Measurements from ENCODE around the gene FSIP1. TPM values are rescaled to one million over a fixed set of nuclear protein-coding genes. Genes with fewer than 3 reads are reported as not detected.

Gene FSIP1
- polyA plus RNA-seq, 1 experiment: 0.43 TPM

DNA sequence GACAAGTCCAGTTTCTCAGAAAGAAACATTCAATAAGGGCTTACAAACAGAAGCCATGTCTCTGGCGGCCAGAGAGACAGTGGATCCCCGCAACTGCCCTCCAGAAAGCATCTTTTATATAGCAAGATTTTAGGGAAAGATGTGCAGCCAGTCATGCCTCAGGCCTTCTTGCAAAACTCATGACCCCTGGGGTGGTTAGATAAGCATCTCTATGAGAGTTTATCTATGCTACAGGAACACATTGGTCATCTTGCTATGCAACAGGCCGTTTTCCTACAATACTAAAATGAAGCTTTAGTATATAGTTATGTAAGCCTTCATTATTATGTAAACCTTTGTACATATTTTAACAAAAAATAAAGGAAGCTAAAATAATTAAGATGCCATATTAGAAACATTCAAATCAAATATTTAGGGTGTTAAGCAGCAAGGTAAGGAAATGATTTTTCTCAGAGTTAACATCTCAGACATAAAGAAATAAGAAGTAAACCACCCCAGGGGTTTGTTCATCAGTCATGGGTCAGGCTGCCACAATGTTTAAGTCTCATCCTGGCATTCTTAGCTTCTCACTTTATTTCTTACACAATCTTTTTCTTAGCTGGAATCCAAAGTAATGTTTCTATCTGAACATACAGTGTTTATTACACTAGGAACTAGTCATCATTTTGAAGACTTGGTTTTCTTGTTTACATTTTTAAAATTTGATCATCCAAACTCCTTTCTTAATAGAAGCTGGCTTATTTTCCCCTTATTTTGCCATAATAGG, 6.3 kb upstream of the FSIP1 start:
- CTCF ChIA-PET: interaction anchor here (0.8 to 1.9 kb wide), 9 partner anchors 13 to 316 kb away, joined by 3 to 7 read pairs (median 3); no protein-coding TSS in a partner anchor

DNA sequence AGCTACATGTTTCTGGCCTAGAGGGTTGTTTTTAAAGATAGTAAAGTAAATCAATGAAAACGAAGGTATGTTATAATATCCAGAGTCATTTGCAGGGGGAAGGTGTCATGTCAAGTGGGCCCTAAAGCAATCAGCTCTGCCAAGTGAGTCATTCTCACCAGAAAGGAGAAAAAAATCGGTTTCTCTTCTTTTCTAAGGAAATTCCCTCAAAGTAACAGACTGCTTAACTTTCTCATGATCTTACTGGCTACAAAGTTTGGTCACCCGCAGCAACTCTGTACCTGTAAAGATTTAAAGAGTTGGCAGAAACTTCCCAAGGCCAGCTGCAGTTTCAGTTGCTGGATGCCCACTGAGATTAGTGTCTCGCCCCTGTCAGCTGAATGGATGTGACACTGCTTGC, 5.5 kb upstream of the FSIP1 start:
- DNase-seq (ENCODE audit: low read depth, low spot score): no peak
- Histone ChIP-seq H3K27ac (ENCODE audit: low read depth, low read length) (no peak overlapping the region), H3K9me3 (ENCODE audit: control insufficient read depth, insufficient read depth, low read length) (no peaks in the 10 kb centered on the region), H3K4me3 (ENCODE audit: low read depth, low read length) (no peak overlapping the region), H3K27me3 (ENCODE audit: control insufficient read depth, insufficient read depth, low read length) (no peaks in the 10 kb centered on the region)
- TF ChIP-seq CTCF (IDR thresholded peaks at IDR 0.05; ENCODE audit: low read depth, low read length): no peak
- ChIA-PET POLR2A (interaction anchor here (0.7 to 1.4 kb wide), 4 partner anchors 42 to 146 kb away, joined by 3 to 4 read pairs (median 3); no protein-coding TSS in a partner anchor), CTCF (interaction anchor here (0.5 to 1.9 kb wide), 8 partner anchors 14 to 237 kb away, joined by 3 to 11 read pairs (median 4); no protein-coding TSS in a partner anchor)

More for the DNA sequence above, 6.3 kb upstream of the FSIP1 start:
- H3K27ac ChIP-seq (ENCODE audit: low read depth, low read length): no peak overlapping the region
- H3K4me3 ChIP-seq (ENCODE audit: low read depth, low read length): no peak overlapping the region
- no peak for TF ChIP-seq CTCF (IDR thresholded peaks at IDR 0.05; ENCODE audit: low read depth, low read length)
- H3K27me3 ChIP-seq (ENCODE audit: control insufficient read depth, insufficient read depth, low read length): no peaks in the 10 kb centered on the region
- no peaks in the 10 kb centered on the region for H3K9me3 ChIP-seq (ENCODE audit: control insufficient read depth, insufficient read depth, low read length)
- POLR2A ChIA-PET: interaction anchor here (0.6 to 1.4 kb wide), 6 partner anchors 29 to 217 kb away, joined by 3 to 4 read pairs (median 3); no protein-coding TSS in a partner anchor
- peak; percentile 43 for DNase-seq (ENCODE audit: low read depth, low spot score)

- no peaks in the 10 kb centered on the region for H3K27me3 ChIP-seq (ENCODE audit: control insufficient read depth, insufficient read depth, low read length)
- ChIA-PET CTCF (interaction anchor here (0.5 to 1.9 kb wide), 10 partner anchors 30 to 321 kb away, joined by 3 to 11 read pairs (median 4); no protein-coding TSS in a partner anchor), POLR2A (interaction anchor here (0.7 to 1.3 kb wide), 3 partner anchors 65 to 146 kb away, joined by 3 to 4 read pairs (median 3); no protein-coding TSS in a partner anchor)
- no peak for DNase-seq (ENCODE audit: low read depth, low spot score)
- no peaks in the 10 kb centered on the region for H3K9me3 ChIP-seq (ENCODE audit: control insufficient read depth, insufficient read depth, low read length)
- no peak for TF ChIP-seq CTCF (IDR thresholded peaks at IDR 0.05; ENCODE audit: low read depth, low read length)
- H3K4me3 ChIP-seq (ENCODE audit: low read depth, low read length): no peak overlapping the region
- H3K27ac ChIP-seq (ENCODE audit: low read depth, low read length): no peak overlapping the region
Observed at GRCh38 chr15:39787479-39787878, 4.8 kb upstream of the FSIP1 start.

DNA sequence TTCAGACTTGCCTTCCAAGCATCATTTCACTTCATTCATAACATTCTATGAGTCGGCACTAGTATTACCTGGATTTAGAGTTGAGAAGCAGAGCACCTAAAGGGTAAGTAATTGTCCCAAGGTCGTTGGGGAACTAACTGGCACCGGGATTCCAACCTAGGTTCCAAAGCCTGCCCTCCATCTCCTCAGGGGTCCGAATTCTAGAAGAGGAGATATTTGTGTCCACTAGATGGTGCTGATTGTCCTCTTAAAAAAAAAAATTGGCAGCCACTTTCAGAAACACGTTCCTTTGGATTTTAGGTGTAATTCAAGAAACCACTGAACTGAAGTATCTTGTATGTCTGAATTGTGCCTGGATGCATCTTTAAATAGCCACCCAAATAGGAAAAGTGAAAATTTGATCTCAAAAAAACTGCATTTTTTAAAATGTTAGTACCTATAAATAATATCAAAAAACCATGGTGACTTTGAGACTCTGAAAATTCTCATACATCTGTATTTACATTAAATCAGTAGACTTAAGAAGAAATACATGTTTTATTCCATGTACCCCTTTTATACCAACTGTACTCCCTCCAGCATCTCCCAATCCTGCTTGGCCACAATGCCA, 3.9 kb upstream of the FSIP1 start:
- POLR2A ChIA-PET: no interaction called here
- Histone ChIP-seq H3K27ac (ENCODE audit: low read depth, low read length) (no peak overlapping the region), H3K4me3 (ENCODE audit: low read depth, low read length) (no peak overlapping the region), H3K9me3 (ENCODE audit: control insufficient read depth, insufficient read depth, low read length) (no peaks in the 10 kb centered on the region), H3K27me3 (ENCODE audit: control insufficient read depth, insufficient read depth, low read length) (no peaks in the 10 kb centered on the region)
- peak; percentile 61 for TF ChIP-seq CTCF (IDR thresholded peaks at IDR 0.05; ENCODE audit: low read depth, low read length)
- CTCF ChIA-PET: interaction anchor here (0.7 to 1.2 kb wide), 4 partner anchors 88 to 192 kb away, joined by 3 to 5 read pairs (median 4); no protein-coding TSS in a partner anchor
- peak; percentile 26 for DNase-seq (ENCODE audit: low read depth, low spot score)

Data from AG04450 (cell line).